ENCODE data around the gene UPK1A. TPM values are rescaled to one million over a fixed set of nuclear protein-coding genes. Genes with fewer than 3 reads are reported as not detected.
A peak's percentile ranks its signal among the peaks of the same experiment; 100 is the strongest.

The UPK1A gene
- total RNA-seq, 1 experiment from 2014 or later: 1.6 TPM

DNA sequence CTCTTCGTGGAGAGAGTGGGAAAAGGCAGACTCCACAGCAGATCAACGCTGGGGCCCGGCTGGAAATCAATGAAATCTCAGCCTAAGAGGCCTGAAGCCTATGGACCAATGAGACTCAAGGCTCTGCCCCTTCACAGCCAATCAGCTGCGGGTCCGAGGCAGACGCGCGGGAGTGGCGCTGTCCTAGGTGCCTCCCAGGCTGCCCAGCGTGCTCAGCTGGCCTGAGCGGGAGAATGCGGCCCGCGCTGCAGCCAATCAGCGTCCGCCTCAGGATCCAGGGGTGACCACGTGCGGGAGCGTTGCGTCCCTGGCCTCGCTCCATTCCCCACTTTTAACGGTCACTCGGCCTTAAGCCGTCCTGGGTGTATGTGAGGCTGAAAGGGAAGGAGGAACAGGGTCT is 37.9 kb downstream of the UPK1A start, which contains the start of gene ZBTB32 (continued):
- TF ChIP-seq, protein P1, sequence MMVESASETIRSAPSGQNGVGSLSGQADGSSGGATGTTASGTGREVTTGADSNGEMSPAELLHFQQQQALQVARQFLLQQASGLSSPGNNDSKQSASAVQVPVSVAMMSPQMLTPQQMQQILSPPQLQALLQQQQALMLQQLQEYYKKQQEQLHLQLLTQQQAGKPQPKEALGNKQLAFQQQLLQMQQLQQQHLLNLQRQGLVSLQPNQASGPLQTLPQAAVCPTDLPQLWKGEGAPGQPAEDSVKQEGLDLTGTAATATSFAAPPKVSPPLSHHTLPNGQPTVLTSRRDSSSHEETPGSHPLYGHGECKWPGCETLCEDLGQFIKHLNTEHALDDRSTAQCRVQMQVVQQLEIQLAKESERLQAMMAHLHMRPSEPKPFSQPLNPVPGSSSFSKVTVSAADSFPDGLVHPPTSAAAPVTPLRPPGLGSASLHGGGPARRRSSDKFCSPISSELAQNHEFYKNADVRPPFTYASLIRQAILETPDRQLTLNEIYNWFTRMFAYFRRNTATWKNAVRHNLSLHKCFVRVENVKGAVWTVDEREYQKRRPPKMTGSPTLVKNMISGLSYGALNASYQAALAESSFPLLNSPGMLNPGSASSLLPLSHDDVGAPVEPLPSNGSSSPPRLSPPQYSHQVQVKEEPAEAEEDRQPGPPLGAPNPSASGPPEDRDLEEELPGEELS (CRISPR knock-in tag; IDR thresholded peaks at IDR 0.05): peak; percentile 97
- TF ChIP-seq, protein P2, sequence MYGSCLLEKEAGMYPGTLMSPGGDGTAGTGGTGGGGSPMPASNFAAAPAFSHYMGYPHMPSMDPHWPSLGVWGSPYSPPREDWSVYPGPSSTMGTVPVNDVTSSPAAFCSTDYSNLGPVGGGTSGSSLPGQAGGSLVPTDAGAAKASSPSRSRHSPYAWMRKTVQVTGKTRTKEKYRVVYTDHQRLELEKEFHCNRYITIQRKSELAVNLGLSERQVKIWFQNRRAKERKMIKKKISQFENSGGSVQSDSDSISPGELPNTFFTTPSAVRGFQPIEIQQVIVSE (CRISPR knock-in tag; IDR thresholded peaks at IDR 0.05; ENCODE audit: borderline replicate concordance): no peak
- TF ChIP-seq MYBL2 (CRISPR knock-in tag; IDR thresholded peaks at IDR 0.05) (peak; percentile 88), NFYB (CRISPR knock-in tag; conservative IDR thresholded peaks at IDR 0.05; ENCODE audit: low read depth) (peak; percentile 90), GRHL2 (CRISPR knock-in tag; IDR thresholded peaks at IDR 0.05; ENCODE audit: insufficient replicate concordance, severe bottlenecking) (no peak), JAZF1 (CRISPR knock-in tag; IDR thresholded peaks at IDR 0.05) (no peak), GABPB1 (CRISPR knock-in tag; IDR thresholded peaks at IDR 0.05) (no peak), NFE2L1 (CRISPR knock-in tag; IDR thresholded peaks at IDR 0.05) (peak; percentile 98; the same call in 1 of the 2 replicates), SP1 (CRISPR knock-in tag; conservative IDR thresholded peaks at IDR 0.05) (peak; percentile 74), SMAD4 (CRISPR knock-in tag; IDR thresholded peaks at IDR 0.05) (peak; percentile 94), GTF2I (CRISPR knock-in tag; conservative IDR thresholded peaks at IDR 0.05) (no peak), FOXJ3 (CRISPR knock-in tag; IDR thresholded peaks at IDR 0.05; ENCODE audit: borderline replicate concordance) (no peak), HMGA2 (CRISPR knock-in tag; IDR thresholded peaks at IDR 0.05) (no peak), SMAD3 (CRISPR knock-in tag; IDR thresholded peaks at IDR 0.05; ENCODE audit: borderline replicate concordance) (peak; percentile 93), CREM (CRISPR knock-in tag; IDR thresholded peaks at IDR 0.05) (peak; percentile 61; the same call in 1 of the 2 replicates)
- TF ChIP-seq, protein P3, sequence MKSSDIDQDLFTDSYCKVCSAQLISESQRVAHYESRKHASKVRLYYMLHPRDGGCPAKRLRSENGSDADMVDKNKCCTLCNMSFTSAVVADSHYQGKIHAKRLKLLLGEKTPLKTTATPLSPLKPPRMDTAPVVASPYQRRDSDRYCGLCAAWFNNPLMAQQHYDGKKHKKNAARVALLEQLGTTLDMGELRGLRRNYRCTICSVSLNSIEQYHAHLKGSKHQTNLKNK (CRISPR knock-in tag; IDR thresholded peaks at IDR 0.05): no peak
- TF ChIP-seq, protein P4, sequence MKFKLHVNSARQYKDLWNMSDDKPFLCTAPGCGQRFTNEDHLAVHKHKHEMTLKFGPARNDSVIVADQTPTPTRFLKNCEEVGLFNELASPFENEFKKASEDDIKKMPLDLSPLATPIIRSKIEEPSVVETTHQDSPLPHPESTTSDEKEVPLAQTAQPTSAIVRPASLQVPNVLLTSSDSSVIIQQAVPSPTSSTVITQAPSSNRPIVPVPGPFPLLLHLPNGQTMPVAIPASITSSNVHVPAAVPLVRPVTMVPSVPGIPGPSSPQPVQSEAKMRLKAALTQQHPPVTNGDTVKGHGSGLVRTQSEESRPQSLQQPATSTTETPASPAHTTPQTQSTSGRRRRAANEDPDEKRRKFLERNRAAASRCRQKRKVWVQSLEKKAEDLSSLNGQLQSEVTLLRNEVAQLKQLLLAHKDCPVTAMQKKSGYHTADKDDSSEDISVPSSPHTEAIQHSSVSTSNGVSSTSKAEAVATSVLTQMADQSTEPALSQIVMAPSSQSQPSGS (CRISPR knock-in tag; IDR thresholded peaks at IDR 0.05; ENCODE audit: borderline replicate concordance, low read depth): peak; percentile 90; the same call in 1 of the 2 replicates
- TF ChIP-seq, protein P5, sequence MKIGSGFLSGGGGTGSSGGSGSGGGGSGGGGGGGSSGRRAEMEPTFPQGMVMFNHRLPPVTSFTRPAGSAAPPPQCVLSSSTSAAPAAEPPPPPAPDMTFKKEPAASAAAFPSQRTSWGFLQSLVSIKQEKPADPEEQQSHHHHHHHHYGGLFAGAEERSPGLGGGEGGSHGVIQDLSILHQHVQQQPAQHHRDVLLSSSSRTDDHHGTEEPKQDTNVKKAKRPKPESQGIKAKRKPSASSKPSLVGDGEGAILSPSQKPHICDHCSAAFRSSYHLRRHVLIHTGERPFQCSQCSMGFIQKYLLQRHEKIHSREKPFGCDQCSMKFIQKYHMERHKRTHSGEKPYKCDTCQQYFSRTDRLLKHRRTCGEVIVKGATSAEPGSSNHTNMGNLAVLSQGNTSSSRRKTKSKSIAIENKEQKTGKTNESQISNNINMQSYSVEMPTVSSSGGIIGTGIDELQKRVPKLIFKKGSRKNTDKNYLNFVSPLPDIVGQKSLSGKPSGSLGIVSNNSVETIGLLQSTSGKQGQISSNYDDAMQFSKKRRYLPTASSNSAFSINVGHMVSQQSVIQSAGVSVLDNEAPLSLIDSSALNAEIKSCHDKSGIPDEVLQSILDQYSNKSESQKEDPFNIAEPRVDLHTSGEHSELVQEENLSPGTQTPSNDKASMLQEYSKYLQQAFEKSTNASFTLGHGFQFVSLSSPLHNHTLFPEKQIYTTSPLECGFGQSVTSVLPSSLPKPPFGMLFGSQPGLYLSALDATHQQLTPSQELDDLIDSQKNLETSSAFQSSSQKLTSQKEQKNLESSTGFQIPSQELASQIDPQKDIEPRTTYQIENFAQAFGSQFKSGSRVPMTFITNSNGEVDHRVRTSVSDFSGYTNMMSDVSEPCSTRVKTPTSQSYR (CRISPR knock-in tag; IDR thresholded peaks at IDR 0.05): peak; percentile 90
- TF ChIP-seq, protein P6, sequence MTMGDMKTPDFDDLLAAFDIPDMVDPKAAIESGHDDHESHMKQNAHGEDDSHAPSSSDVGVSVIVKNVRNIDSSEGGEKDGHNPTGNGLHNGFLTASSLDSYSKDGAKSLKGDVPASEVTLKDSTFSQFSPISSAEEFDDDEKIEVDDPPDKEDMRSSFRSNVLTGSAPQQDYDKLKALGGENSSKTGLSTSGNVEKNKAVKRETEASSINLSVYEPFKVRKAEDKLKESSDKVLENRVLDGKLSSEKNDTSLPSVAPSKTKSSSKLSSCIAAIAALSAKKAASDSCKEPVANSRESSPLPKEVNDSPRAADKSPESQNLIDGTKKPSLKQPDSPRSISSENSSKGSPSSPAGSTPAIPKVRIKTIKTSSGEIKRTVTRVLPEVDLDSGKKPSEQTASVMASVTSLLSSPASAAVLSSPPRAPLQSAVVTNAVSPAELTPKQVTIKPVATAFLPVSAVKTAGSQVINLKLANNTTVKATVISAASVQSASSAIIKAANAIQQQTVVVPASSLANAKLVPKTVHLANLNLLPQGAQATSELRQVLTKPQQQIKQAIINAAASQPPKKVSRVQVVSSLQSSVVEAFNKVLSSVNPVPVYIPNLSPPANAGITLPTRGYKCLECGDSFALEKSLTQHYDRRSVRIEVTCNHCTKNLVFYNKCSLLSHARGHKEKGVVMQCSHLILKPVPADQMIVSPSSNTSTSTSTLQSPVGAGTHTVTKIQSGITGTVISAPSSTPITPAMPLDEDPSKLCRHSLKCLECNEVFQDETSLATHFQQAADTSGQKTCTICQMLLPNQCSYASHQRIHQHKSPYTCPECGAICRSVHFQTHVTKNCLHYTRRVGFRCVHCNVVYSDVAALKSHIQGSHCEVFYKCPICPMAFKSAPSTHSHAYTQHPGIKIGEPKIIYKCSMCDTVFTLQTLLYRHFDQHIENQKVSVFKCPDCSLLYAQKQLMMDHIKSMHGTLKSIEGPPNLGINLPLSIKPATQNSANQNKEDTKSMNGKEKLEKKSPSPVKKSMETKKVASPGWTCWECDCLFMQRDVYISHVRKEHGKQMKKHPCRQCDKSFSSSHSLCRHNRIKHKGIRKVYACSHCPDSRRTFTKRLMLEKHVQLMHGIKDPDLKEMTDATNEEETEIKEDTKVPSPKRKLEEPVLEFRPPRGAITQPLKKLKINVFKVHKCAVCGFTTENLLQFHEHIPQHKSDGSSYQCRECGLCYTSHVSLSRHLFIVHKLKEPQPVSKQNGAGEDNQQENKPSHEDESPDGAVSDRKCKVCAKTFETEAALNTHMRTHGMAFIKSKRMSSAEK (CRISPR knock-in tag; IDR thresholded peaks at IDR 0.05; ENCODE audit: borderline replicate concordance): no peak
- TF ChIP-seq, protein P7, sequence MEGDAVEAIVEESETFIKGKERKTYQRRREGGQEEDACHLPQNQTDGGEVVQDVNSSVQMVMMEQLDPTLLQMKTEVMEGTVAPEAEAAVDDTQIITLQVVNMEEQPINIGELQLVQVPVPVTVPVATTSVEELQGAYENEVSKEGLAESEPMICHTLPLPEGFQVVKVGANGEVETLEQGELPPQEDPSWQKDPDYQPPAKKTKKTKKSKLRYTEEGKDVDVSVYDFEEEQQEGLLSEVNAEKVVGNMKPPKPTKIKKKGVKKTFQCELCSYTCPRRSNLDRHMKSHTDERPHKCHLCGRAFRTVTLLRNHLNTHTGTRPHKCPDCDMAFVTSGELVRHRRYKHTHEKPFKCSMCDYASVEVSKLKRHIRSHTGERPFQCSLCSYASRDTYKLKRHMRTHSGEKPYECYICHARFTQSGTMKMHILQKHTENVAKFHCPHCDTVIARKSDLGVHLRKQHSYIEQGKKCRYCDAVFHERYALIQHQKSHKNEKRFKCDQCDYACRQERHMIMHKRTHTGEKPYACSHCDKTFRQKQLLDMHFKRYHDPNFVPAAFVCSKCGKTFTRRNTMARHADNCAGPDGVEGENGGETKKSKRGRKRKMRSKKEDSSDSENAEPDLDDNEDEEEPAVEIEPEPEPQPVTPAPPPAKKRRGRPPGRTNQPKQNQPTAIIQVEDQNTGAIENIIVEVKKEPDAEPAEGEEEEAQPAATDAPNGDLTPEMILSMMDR (IDR thresholded peaks at IDR 0.05): no peak
- TF ChIP-seq, protein P8, sequence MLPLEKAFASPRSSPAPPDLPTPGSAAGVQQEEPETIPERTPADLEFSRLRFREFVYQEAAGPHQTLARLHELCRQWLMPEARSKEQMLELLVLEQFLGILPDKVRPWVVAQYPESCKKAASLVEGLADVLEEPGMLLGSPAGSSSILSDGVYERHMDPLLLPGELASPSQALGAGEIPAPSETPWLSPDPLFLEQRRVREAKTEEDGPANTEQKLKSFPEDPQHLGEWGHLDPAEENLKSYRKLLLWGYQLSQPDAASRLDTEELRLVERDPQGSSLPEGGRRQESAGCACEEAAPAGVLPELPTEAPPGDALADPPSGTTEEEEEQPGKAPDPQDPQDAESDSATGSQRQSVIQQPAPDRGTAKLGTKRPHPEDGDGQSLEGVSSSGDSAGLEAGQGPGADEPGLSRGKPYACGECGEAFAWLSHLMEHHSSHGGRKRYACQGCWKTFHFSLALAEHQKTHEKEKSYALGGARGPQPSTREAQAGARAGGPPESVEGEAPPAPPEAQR (CRISPR knock-in tag; IDR thresholded peaks at IDR 0.05): no peak
- TF ChIP-seq, protein P9, sequence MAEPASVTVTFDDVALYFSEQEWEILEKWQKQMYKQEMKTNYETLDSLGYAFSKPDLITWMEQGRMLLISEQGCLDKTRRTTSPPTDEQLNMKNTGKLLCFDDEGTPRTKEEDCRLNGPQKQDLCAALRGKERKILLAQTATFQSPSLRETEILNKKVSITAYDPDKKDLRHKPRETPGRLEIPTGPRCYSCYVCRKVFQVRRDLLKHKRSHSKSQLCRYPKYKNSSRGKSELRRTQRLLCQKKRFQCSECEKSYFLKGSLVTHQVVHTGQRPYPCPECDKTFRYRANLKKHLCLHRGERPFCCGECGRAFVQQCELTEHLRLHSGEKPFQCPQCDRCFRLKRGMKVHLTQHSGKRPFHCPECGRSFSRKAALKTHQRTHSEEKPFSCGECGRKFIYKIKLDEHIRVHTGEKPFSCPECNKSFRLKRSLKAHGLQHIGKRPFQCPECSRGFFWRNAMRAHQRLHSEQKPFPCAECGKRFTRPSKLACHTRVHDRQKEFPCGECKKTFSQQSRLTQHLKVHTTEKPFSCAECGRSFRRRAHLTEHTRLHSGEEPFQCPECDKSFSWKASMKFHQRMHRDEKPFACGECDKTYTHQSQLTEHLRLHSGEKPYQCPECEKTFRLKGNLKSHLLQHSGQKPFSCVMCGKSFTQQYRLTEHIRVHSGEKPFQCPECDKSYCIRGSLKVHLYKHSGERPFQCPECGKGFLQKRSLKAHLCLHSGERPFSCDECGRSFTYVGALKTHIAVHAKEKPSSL (CRISPR knock-in tag; conservative IDR thresholded peaks at IDR 0.05): no peak
